ENCODE measurements around the gene ATP8B2.
"Not testable (repeated sequence)": the region's sequence is repeated elsewhere in the genome, so short reads cannot be mapped to it uniquely, and the experiment has no call there.

ATP8B2 gene

GRCh38 chr1:154361357-154361756 lies 36.0 kb downstream of the ATP8B2 start:
- ChIA-PET POLR2A (no interaction called here), CTCF (no interaction called here)
- no peak for TF ChIP-seq BHLHE40 (IDR thresholded peaks at IDR 0.05; ENCODE audit: borderline replicate concordance)
- no peak for TF ChIP-seq SP1 (IDR thresholded peaks at IDR 0.05)
- TF ChIP-seq ELF4 (IDR thresholded peaks at IDR 0.05) = no peak
- no peak for TF ChIP-seq ZNF384 (IDR thresholded peaks at IDR 0.05)
- TF ChIP-seq HDGF (IDR thresholded peaks at IDR 0.05; ENCODE audit: borderline replicate concordance) = no peak
- TF ChIP-seq ARNT (IDR thresholded peaks at IDR 0.05) = no peak
- TF ChIP-seq TARDBP (IDR thresholded peaks at IDR 0.05) = no peak
- TF ChIP-seq FOXK2 (IDR thresholded peaks at IDR 0.05) = no peak
- no peak for TF ChIP-seq NFRKB (IDR thresholded peaks at IDR 0.05)
- no peak for TF ChIP-seq FOXA1 (IDR thresholded peaks at IDR 0.05)
- no peak for DNase-seq (ENCODE audit: extremely low spot score)

GRCh38 chr1:154371436-154371835 lies 46.1 kb downstream of the ATP8B2 start:
- no peak for DNase-seq (ENCODE audit: extremely low spot score)
- POLR2A ChIA-PET = no interaction called here
- CTCF ChIA-PET = no interaction called here
- TF ChIP-seq FOXA1 (IDR thresholded peaks at IDR 0.05) (no peak), SP1 (IDR thresholded peaks at IDR 0.05) (no peak), LEF1 (IDR thresholded peaks at IDR 0.05; ENCODE audit: borderline replicate concordance) (no peak), ZNF384 (IDR thresholded peaks at IDR 0.05) (no peak), CTBP1 (IDR thresholded peaks at IDR 0.05; ENCODE audit: borderline replicate concordance) (no peak), BHLHE40 (IDR thresholded peaks at IDR 0.05; ENCODE audit: borderline replicate concordance) (no peak), NFRKB (IDR thresholded peaks at IDR 0.05) (no peak), SUZ12 (IDR thresholded peaks at IDR 0.05) (no peak), PKNOX1 (IDR thresholded peaks at IDR 0.05) (no peak), FOXM1 (IDR thresholded peaks at IDR 0.05; ENCODE audit: borderline replicate concordance) (no peak), ELF4 (IDR thresholded peaks at IDR 0.05) (no peak), HDGF (IDR thresholded peaks at IDR 0.05; ENCODE audit: borderline replicate concordance) (no peak), ARNT (IDR thresholded peaks at IDR 0.05) (no peak), FOXK2 (IDR thresholded peaks at IDR 0.05) (no peak), L3MBTL2 (conservative IDR thresholded peaks at IDR 0.05) (no peak), TARDBP (IDR thresholded peaks at IDR 0.05) (no peak)

- POLR2A ChIA-PET; DNase-seq (ENCODE audit: extremely low spot score): not testable (repeated sequence)
- CTCF ChIA-PET = interaction anchor here (0.7 kb wide), 1 partner anchor 44 kb away, joined by 3 read pairs; no protein-coding TSS in a partner anchor
Observed at GRCh38 chr1:154373777-154374357, 48.5 kb downstream of the ATP8B2 start.

- no peak for DNase-seq (ENCODE audit: extremely low spot score)
- CTCF ChIA-PET = no interaction called here
- POLR2A ChIA-PET = no interaction called here
- TF ChIP-seq FOXA1 (IDR thresholded peaks at IDR 0.05) (no peak), FOXK2 (IDR thresholded peaks at IDR 0.05) (no peak), HDGF (IDR thresholded peaks at IDR 0.05; ENCODE audit: borderline replicate concordance) (no peak), LEF1 (IDR thresholded peaks at IDR 0.05; ENCODE audit: borderline replicate concordance) (no peak), SUZ12 (IDR thresholded peaks at IDR 0.05) (no peak), BHLHE40 (IDR thresholded peaks at IDR 0.05; ENCODE audit: borderline replicate concordance) (no peak), NFRKB (IDR thresholded peaks at IDR 0.05) (no peak), SP1 (IDR thresholded peaks at IDR 0.05) (no peak), TARDBP (IDR thresholded peaks at IDR 0.05) (no peak), PKNOX1 (IDR thresholded peaks at IDR 0.05) (no peak), ZNF384 (IDR thresholded peaks at IDR 0.05) (no peak), L3MBTL2 (conservative IDR thresholded peaks at IDR 0.05) (no peak), ARNT (IDR thresholded peaks at IDR 0.05) (no peak), ELF4 (IDR thresholded peaks at IDR 0.05) (no peak), FOXM1 (IDR thresholded peaks at IDR 0.05; ENCODE audit: borderline replicate concordance) (no peak), CTBP1 (IDR thresholded peaks at IDR 0.05; ENCODE audit: borderline replicate concordance) (no peak)
Observed at GRCh38 chr1:154379301-154379700, 54.0 kb downstream of the ATP8B2 start.

- POLR2A ChIA-PET = no interaction called here
- TF ChIP-seq SUZ12 (IDR thresholded peaks at IDR 0.05) = no peak
- TF ChIP-seq ARNT (IDR thresholded peaks at IDR 0.05) = no peak
- TF ChIP-seq TARDBP (IDR thresholded peaks at IDR 0.05) = no peak
- TF ChIP-seq BHLHE40 (IDR thresholded peaks at IDR 0.05; ENCODE audit: borderline replicate concordance) = no peak
- TF ChIP-seq L3MBTL2 (conservative IDR thresholded peaks at IDR 0.05) = no peak
- TF ChIP-seq FOXK2 (IDR thresholded peaks at IDR 0.05) = no peak
- no peak for TF ChIP-seq FOXA1 (IDR thresholded peaks at IDR 0.05)
- TF ChIP-seq ELF4 (IDR thresholded peaks at IDR 0.05) = no peak
- TF ChIP-seq PKNOX1 (IDR thresholded peaks at IDR 0.05) = no peak
- TF ChIP-seq ZNF384 (IDR thresholded peaks at IDR 0.05) = no peak
- TF ChIP-seq HDGF (IDR thresholded peaks at IDR 0.05; ENCODE audit: borderline replicate concordance) = no peak
- no peak for TF ChIP-seq NFRKB (IDR thresholded peaks at IDR 0.05)
- TF ChIP-seq FOXM1 (IDR thresholded peaks at IDR 0.05; ENCODE audit: borderline replicate concordance) = no peak
- no peak for TF ChIP-seq SP1 (IDR thresholded peaks at IDR 0.05)
- no peak for TF ChIP-seq LEF1 (IDR thresholded peaks at IDR 0.05; ENCODE audit: borderline replicate concordance)
- no peak for TF ChIP-seq CTBP1 (IDR thresholded peaks at IDR 0.05; ENCODE audit: borderline replicate concordance)
- no peak for DNase-seq (ENCODE audit: extremely low spot score)
- CTCF ChIA-PET = no interaction called here
Observed at GRCh38 chr1:154384650-154385489, 59.5 kb downstream of the ATP8B2 start.
